Esophagus squamous epithelium (tissue), 5 donors: Measurements from ENCODE around the gene GSTM4. TPM values are rescaled to one million over a fixed set of nuclear protein-coding genes. Genes with fewer than 3 reads are reported as not detected.

ENCODE experiments used
- DNase-seq: peaks from one replicate; lab custom pipeline; 2025; lab: John Stamatoyannopoulos, UW
- H3K27ac ChIP-seq, 4 donors: fragments of 200-600 bp; sonication (generic); one replicate each; pipeline ENCODE4 v1.5.1; 2016 to 2019; ENCODE audit warnings: mild to moderate bottlenecking in 1 of 4
- H3K27me3 ChIP-seq, 4 donors: fragments of 200-600 bp; sonication (generic); 1 replicate in 3 of 4; 2 replicates in 1 of 4; pipeline versions ENCODE4 v1.5.1 to v1.6.0; 2017 to 2021; ENCODE audit warnings: antibody characterized with exemption in 1 of 4
- H3K36me3 ChIP-seq, 3 donors: fragments of 200-600 bp; sonication (generic); one replicate each; pipeline ENCODE4 v1.5.1; 2016 to 2019
- H3K4me1 ChIP-seq, 3 donors: fragments of 200-600 bp; sonication (generic); one replicate each; pipeline ENCODE4 v1.5.1; 2017 to 2019
- H3K4me3 ChIP-seq, 4 donors: fragments of 200-600 bp; sonication (generic); 1 replicate in 3 of 4; 2 replicates in 1 of 4; pipeline ENCODE4 v1.5.1; 2016 to 2019; ENCODE audit warnings: mild to moderate bottlenecking in 2 of 4, moderate library complexity in 1 of 4
- H3K9me3 ChIP-seq, 3 donors: fragments of 200-600 bp; sonication (generic); one replicate each; pipeline ENCODE4 v1.5.1; 2016 to 2019
- POLR2A ChIP-seq, 4 donors: fragments of 450-650 bp; IDR thresholded peaks; one replicate each; pipeline ENCODE4 v1.6.1; 2017; ENCODE audit warnings: antibody characterized with exemption in 4 of 4, mild to moderate bottlenecking in 4 of 4, moderate library complexity in 3 of 4
- WGBS, 2 donors: methylation state at CpG; one replicate each; pipeline ENCODE4 v1.1.5; 2018; 5-methylcytosine and 5-hydroxymethylcytosine counted together
- intact Hi-C: fragments of 100-400 bp; cut with DNase I; formaldehyde crosslinking; loops from one replicate; pipeline ENCODE4 v1.15.0; 2022
- total RNA-seq, 4 donors: library from RNA; depleted of rRNA; stranded (reverse); fragments of >200 nt; gene quantifications; one replicate each; pipeline ENCODE4 v1.1.0, GENCODE V29; 2016
- TF ChIP-seq, protein P1 (sequence below), 6 experiments: fragments of 450-650 bp in 4 of 6; fragments of 200-600 bp in 2 of 6; sonication (generic) in 2 of 6; IDR thresholded peaks; one replicate each; pipeline ENCODE4 v1.5.1; 2016 to 2019; ENCODE audit warnings: antibody characterized with exemption in 6 of 6, mild to moderate bottlenecking in 4 of 6, moderate library complexity in 4 of 6
- donor health status: DM: yes; HTN: yes; CAD: no.

The GSTM4 gene
- total RNA-seq, 4 donors from 2014 or later, result 13.5 to 53.5 (median 29.4) TPM

DNA sequence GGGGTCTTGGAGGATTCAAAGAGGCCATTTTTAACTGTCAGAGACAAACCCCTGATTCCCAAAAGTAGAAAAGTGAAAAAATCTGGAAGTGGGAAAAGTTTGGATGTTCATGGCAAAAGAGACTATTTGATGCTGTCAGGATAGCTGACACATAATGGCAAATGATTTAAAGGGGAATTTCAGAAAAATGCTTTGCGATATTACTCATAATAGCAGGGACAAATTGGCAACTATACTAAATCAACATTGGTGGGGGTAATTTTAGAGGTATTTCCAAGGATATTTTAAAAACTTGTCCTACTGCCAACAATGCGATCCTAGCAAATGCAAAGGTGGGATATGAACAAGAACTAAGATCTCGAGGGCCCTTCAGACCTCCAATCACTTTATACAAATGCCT lies 5.3 kb upstream of the GSTM4 start:
- no peak for DNase-seq
- intact Hi-C loops, result no loop called here
- 81 to 83% methylated on average over 3 of the region's 3 CpGs for WGBS, 2 donors

DNA sequence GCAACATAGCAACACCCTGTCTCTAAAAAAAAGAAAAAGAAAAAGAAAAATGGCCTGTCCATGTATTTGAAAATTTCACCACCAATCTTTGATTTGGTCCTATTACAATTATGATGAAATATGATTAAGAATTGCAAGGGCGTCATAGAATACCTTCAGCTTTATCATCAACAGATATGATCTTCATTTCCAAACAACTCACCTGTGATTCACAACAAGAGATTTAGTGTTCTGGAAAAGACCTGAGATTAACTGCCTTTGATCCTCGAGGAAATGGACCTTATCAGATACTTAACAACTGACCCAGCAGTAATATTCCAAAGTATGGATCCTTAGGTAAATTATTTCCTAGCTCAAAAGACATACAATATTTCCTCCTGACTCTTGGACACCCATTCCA lies 3.5 kb upstream of the GSTM4 start:
- peaks cover 0 to 36% (median 16%) of the 10 kb centered on the region in 3 donors for H3K4me1 ChIP-seq
- H3K9me3 ChIP-seq, result no peaks in the 10 kb centered on the region
- no peaks in the 10 kb centered on the region for H3K36me3 ChIP-seq
- WGBS, 2 donors, result 66 to 74% methylated on average over 2 of the region's 2 CpGs
- intact Hi-C loops, result no loop called here
- no peak overlapping the region for H3K27ac ChIP-seq
- H3K4me3 ChIP-seq, result no peak overlapping the region
- DNase-seq, result no peak
- no peak for TF ChIP-seq POLR2A (IDR thresholded peaks at IDR 0.05)
- TF ChIP-seq, protein P1, sequence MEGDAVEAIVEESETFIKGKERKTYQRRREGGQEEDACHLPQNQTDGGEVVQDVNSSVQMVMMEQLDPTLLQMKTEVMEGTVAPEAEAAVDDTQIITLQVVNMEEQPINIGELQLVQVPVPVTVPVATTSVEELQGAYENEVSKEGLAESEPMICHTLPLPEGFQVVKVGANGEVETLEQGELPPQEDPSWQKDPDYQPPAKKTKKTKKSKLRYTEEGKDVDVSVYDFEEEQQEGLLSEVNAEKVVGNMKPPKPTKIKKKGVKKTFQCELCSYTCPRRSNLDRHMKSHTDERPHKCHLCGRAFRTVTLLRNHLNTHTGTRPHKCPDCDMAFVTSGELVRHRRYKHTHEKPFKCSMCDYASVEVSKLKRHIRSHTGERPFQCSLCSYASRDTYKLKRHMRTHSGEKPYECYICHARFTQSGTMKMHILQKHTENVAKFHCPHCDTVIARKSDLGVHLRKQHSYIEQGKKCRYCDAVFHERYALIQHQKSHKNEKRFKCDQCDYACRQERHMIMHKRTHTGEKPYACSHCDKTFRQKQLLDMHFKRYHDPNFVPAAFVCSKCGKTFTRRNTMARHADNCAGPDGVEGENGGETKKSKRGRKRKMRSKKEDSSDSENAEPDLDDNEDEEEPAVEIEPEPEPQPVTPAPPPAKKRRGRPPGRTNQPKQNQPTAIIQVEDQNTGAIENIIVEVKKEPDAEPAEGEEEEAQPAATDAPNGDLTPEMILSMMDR (IDR thresholded peaks at IDR 0.05), result no peak
- H3K27me3 ChIP-seq, result no peaks in the 10 kb centered on the region

More for the DNA sequence above, 5.3 kb upstream of the GSTM4 start:
- no peak for TF ChIP-seq POLR2A (IDR thresholded peaks at IDR 0.05)
- H3K4me1 ChIP-seq, result peaks cover 0 to 22% (median 11%) of the 10 kb centered on the region in 3 donors
- no peaks in the 10 kb centered on the region for H3K36me3 ChIP-seq
- no peak overlapping the region for H3K4me3 ChIP-seq
- no peaks in the 10 kb centered on the region for H3K27me3 ChIP-seq
- H3K9me3 ChIP-seq, result no peaks in the 10 kb centered on the region
- H3K27ac ChIP-seq, result no peak overlapping the region

DNA sequence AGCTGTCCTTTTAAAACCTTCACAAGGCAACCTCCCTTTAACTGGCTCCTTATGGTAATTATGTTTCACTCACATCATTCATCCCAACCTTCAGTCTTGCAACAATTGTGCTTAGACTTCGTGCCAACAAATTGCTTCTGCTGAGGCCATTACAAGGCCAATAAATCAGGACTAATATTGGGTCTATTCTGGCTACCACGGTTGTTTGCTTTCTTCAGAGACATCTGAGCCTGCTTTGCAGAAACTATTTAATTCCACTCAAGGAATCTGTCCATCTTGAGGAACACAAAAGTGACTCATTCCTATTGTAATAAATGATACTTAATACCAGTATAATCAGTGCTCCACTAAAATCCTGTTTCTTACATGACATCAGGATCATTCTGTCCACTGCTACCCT lies 2.6 kb upstream of the GSTM4 start:
- DNase-seq, result no peak
- peaks cover 0 to 4% (median 0%) of the 10 kb centered on the region in 3 donors for H3K36me3 ChIP-seq
- intact Hi-C loops, result no loop called here
- TF ChIP-seq, protein P1 (IDR thresholded peaks at IDR 0.05), result no peak
- TF ChIP-seq POLR2A (IDR thresholded peaks at IDR 0.05), result no peak
- no peaks in the 10 kb centered on the region for H3K9me3 ChIP-seq
- no peak overlapping the region for H3K27ac ChIP-seq
- H3K4me1 ChIP-seq, result peaks cover 0 to 38% (median 16%) of the 10 kb centered on the region in 3 donors
- 53 to 56% methylated on average over 2 of the region's 2 CpGs for whole genome bisulfite sequencing, 2 donors
- H3K4me3 ChIP-seq, result no peak overlapping the region
- H3K27me3 ChIP-seq, result no peaks in the 10 kb centered on the region

DNA sequence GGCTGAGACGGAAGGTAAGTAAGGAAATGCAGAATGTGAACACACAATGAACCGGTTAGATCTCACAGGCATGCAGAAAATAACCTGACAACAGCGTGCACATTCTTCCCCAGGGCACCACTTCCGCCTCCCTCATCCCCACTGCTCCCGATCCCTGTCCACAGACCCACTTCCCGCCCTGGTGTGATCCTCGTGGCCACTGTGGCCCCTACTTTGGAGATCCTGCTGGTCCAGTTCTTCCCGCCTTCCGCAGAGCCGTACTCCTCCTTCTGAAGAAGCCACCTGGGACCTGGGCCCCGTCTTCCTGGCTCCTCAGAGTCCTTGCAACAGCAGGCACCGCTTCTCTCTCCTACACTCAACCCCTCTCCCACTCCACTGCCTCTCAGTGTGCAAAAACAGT lies 1.4 kb upstream of the GSTM4 start:
- 87 to 91% methylated on average over 12 of the region's 12 CpGs for WGBS, 2 donors
- Histone ChIP-seq H3K36me3 (peaks cover 0 to 14% (median 0%) of the 10 kb centered on the region in 3 donors), H3K27me3 (no peaks in the 10 kb centered on the region), H3K4me3 (no peak overlapping the region), H3K9me3 (no peaks in the 10 kb centered on the region), H3K4me1 (peaks cover 0 to 38% (median 16%) of the 10 kb centered on the region in 3 donors), H3K27ac (no peak overlapping the region)
- intact Hi-C loops, result no loop called here
- no peak for DNase-seq
- TF ChIP-seq, protein P1 (IDR thresholded peaks at IDR 0.05), result no peak
- TF ChIP-seq POLR2A (IDR thresholded peaks at IDR 0.05), result no peak

DNA sequence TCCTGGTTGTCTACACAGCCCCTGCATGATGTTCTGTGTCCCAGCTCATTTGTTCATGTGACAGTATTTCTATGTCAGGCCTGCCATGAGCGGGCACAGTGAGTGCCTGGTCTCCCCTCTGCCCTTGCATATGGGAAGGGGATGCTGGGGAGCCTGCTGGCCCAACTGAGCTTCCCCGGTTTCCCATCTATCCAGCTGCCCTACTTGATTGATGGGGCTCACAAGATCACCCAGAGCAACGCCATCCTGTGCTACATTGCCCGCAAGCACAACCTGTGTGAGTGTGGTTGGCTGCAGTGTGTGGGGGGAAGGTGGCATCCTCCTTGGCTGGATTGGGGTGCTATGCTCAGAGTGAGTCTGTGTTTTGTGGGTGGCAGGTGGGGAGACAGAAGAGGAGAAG lies 1.5 kb downstream of the GSTM4 start:
- H3K36me3 ChIP-seq, result peaks cover 0 to 41% (median 4%) of the 10 kb centered on the region in 3 donors
- no peaks in the 10 kb centered on the region for H3K27me3 ChIP-seq
- no peak overlapping the region for H3K4me3 ChIP-seq
- TF ChIP-seq, protein P1 (IDR thresholded peaks at IDR 0.05), result no peak
- no peak for TF ChIP-seq POLR2A (IDR thresholded peaks at IDR 0.05)
- H3K9me3 ChIP-seq, result no peaks in the 10 kb centered on the region
- peaks cover 0 to 38% (median 16%) of the 10 kb centered on the region in 3 donors for H3K4me1 ChIP-seq
- no peak overlapping the region for H3K27ac ChIP-seq
- intact Hi-C loops, result no loop called here
- no peak for DNase-seq
- 100% methylated on average over 1 of the region's 4 CpGs; no CpG with 5 or more reads in 1 of the 2 donors for WGBS, 2 donors

DNA sequence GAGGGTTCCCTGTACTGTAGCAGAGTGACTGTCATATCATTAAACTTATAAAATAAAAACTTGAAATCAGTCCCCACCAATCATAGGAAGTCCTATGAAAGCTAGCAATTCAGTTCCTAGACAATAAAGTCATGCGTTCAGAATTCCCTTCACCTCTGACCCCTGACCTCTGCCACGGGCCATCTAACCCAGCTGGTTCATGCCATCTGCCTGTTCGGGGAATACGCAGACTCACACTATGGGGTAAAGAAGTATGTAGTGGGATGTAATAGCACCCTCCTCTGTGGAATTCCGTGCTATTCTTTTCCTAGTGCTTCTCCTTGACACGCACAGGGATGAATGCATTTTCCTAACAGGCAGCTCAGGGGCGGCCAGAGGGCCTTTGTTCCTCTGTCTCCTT lies 2.1 kb downstream of the GSTM4 start:
- no peak overlapping the region for H3K4me3 ChIP-seq
- TF ChIP-seq, protein P1 (IDR thresholded peaks at IDR 0.05), result no peak
- TF ChIP-seq POLR2A (IDR thresholded peaks at IDR 0.05), result no peak
- no peak overlapping the region for H3K27ac ChIP-seq
- intact Hi-C loops, result no loop called here
- H3K9me3 ChIP-seq, result no peaks in the 10 kb centered on the region
- no peak for DNase-seq
- WGBS, 2 donors, result 80 to 82% methylated on average over 7 of the region's 7 CpGs
- peaks cover 0 to 36% (median 16%) of the 10 kb centered on the region in 3 donors for H3K4me1 ChIP-seq
- H3K27me3 ChIP-seq, result no peaks in the 10 kb centered on the region
- H3K36me3 ChIP-seq, result peaks cover 0 to 47% (median 4%) of the 10 kb centered on the region in 3 donors
